Fibroblast of villous mesenchyme (primary cell): Measurements from ENCODE around the gene WLS. TPM values are rescaled to one million over a fixed set of nuclear protein-coding genes. Genes with fewer than 3 reads are reported as not detected.
"Not testable (repeated sequence)": the region's sequence is repeated elsewhere in the genome, so short reads cannot be mapped to it uniquely, and the experiment has no call there.

Experiments
- DNase-seq: peaks from one replicate; pipeline ENCODE4 v3.0.0-alpha.2; 2010; ENCODE audit warnings: low read depth
- H3K4me3 ChIP-seq: 2 replicates; pipeline ENCODE4 v1.5.1; 2011; ENCODE audit warnings: low read depth, mild to moderate bottlenecking, low read length
- total RNA-seq: library from RNA; depleted of rRNA; stranded (reverse); fragments of >200 nt; gene quantifications from 2 replicates; pipeline ENCODE4 v1.2.3, GENCODE V29; 2012
- TF ChIP-seq, protein P1 (sequence below): IDR thresholded peaks from 2 replicates; pipeline ENCODE4 v1.5.1; 2012; ENCODE audit warnings: low read depth, mild to moderate bottlenecking, low read length; ENCODE audit not compliant: insufficient read depth

WLS gene
- total RNA-seq, 1 donor: 66.1 TPM

DNA sequence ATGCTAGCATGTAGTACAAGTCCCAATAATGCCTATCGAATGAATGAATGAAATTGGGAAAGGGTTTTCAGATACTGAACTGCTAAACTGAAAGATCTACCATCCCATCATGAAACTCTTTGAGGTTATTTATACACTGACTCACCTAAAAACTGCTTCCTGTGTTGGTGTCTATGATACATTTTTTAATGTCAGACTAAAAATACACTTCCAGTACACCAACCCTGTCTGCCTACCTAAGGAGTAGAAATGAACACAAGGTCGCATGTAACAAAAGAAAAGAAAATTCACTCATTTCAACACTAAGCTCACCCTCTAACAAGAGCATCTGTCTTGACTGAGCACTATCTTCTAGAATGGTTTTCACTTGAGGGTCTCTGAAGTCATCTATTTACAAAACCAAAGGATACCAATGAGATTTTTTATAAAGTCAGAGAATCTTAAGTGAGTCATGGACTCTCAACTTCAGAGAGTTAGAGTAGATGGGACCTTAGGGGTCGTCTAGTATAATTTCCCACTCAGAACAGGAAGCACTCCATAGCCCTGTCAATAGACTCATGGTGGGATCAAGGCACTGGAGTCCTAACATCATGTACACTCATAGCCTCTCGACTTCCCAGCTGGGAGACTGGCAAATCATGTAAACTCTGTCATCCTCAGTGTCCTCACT, 53.4 kb downstream of the WLS start:
- TF ChIP-seq, protein P1, sequence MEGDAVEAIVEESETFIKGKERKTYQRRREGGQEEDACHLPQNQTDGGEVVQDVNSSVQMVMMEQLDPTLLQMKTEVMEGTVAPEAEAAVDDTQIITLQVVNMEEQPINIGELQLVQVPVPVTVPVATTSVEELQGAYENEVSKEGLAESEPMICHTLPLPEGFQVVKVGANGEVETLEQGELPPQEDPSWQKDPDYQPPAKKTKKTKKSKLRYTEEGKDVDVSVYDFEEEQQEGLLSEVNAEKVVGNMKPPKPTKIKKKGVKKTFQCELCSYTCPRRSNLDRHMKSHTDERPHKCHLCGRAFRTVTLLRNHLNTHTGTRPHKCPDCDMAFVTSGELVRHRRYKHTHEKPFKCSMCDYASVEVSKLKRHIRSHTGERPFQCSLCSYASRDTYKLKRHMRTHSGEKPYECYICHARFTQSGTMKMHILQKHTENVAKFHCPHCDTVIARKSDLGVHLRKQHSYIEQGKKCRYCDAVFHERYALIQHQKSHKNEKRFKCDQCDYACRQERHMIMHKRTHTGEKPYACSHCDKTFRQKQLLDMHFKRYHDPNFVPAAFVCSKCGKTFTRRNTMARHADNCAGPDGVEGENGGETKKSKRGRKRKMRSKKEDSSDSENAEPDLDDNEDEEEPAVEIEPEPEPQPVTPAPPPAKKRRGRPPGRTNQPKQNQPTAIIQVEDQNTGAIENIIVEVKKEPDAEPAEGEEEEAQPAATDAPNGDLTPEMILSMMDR: no peak
- H3K4me3 ChIP-seq: no peak overlapping the region
- no peak for DNase-seq

DNA sequence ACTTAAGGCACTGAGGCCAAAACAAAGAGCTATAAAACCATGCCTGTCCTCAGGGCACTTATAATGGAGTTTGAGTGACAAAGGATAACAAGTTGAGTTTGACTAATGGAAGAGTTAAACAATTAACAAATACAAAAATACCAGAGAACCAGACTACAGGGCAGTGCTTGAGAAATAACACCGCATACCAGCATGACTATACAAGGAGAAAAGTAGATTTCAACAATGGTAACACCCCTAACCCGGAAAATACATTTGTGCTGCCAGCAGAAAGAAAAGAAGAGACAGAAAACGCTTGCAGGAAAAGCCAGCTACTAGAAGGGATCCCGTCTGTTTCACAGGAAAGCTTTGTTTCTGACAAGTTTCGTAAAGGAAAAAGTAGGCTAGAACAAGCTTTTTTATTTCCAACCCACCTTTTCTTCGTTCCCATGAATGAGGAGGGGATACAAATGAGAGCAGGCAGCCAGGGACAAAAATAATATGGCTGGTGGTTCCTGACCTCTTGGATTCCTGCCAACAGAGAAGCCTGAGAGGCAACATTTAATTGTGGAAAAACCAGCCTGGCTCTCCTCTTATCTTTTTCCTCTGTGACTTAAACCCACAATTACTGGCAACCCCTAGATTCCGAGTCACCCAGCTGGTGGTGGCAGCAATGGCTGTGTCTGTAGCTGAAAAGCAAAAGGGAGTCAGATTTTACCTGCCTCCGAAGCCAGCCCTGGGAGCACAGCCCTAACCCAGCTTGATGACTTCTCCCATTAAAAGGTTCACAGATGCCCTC, 56.5 kb downstream of the WLS start:
- TF ChIP-seq, protein P1: no peak
- H3K4me3 ChIP-seq: no peak overlapping the region
- DNase-seq: no peak

DNA sequence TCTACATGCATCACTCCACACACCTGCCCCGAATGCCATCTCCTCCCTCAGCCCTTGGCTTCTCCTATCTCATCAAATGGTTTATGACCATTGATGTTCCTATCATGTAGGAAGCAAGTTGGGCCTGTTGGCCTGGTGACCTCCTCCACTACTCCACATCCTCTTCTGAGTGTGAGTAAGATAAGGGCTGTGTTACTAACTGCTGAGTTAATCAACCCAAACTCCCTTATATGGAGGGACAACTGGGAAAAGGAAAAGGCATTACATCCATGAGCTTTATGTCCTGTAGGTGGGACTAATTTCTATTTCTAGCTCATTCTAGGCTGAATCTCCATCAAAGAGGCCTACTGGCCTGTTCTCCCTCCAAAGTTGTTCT, 57.6 kb downstream of the WLS start:
- peak; percentile 58 for DNase-seq
- H3K4me3 ChIP-seq: no peak overlapping the region
- TF ChIP-seq, protein P1: no peak

DNA sequence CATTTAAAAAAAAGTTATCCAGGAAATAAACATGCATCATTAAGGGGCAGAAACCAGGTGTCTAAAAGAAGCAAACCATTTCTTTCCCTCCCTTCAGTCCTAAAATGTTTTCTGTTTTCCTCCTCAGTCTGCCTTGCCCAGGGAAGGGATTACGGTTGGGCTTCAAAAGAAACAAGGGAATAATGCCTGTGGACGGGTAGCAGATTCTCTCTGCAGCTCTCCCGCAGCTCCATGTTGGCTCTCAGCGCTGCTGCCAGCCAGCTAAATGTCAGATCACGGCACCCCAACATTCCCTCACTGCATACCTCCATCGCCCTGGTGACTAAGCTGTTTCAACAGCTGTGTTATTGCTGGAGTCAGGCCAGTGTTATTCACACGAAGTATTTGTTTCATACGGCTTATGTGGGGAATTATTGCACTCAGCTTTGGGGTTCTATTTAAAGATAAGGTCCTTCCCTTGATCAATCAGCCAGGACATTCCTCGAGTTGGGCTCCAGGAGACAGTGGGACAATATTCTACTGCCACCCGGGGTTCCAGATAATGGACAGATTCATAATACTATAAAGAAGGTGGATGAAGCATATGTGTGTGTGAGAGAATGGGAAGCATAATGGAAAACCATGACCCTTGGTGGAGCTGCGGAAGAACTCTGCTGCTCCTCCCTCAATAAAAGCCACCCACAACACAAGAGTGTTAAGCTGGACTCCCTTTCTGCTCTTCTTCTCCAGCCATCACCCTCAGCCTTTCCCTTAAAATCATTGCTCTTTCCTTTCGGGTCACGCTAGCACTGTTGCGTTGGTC, 58.2 kb downstream of the WLS start:
- DNase-seq: peak; percentile 89
- TF ChIP-seq, protein P1: no peak
- H3K4me3 ChIP-seq: peak overlapping the region; percentile 1

DNA sequence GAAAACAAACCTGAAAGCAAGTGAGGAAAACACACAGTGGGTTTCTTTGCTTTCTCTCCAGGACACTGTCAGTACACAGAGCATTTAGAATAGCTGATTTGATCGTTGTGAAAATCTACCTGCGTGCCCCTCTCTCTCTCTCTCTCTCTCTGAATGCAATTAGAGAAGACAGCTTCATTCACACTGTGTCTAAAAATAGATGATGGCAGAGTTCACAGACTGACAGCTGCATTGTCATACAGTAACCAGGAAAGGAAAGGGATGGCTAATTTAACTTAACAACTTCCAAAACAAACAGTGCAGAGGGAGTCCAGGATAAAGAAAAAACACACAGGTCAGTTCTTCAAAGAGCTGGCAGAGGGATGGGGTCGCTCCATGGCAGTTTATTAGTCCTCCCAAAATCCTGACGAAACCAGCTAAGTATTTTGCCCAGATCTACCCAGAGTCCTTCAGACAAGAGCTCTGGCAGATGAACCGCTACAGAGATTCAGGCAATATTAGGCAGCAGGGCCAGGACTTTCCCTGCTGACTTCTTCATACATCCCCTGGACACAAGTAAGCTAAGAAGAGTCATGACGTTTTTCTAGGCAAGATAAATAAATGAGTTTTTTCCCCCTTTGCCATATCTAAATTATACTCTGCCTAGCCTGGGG, 58.9 kb downstream of the WLS start:
- peak overlapping the region; percentile 1 for H3K4me3 ChIP-seq
- TF ChIP-seq, protein P1: no peak
- no peak for DNase-seq

DNA sequence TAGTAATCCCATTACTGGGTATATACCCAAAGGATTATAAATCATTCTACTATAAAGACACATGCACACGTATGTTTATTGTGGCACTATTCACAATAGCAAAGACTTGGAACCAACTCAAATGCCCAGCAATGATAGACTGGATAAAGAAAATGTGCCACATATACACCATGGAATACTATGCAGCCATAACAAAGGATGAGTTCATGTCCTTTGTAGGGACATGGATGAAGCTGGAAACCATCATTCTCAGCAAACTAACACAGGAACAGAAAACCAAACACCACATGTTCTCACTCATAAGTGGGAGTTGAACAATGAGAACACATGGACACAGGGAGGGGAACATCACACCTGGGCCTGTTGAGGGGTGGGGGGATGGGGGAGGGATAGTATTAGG, 60.5 kb downstream of the WLS start:
- DNase-seq, H3K4me3 ChIP-seq: not testable (repeated sequence)
